Hepatocyte (in vitro differentiated cells): ENCODE data around the gene CCDC9B. TPM values are rescaled to one million over a fixed set of nuclear protein-coding genes. Genes with fewer than 3 reads are reported as not detected.

ENCODE experiments used
- DNase-seq: peaks from one replicate; pipeline ENCODE4 v3.0.0-alpha.2; 2016; ENCODE audit warnings: low spot score
- H2AFZ ChIP-seq: fragments of 200-600 bp; sonication (generic); 2 replicates; pipeline ENCODE4 v1.6.0; 2016; ENCODE audit warnings: antibody characterized with exemption, mild to moderate bottlenecking
- H3K27ac ChIP-seq: fragments of 200-600 bp; sonication (generic); 2 replicates; pipeline ENCODE4 v1.5.1; 2016; ENCODE audit warnings: mild to moderate bottlenecking
- H3K27me3 ChIP-seq: fragments of 200-600 bp; sonication (generic); 2 replicates; pipeline ENCODE4 v1.6.1; 2016
- H3K36me3 ChIP-seq: fragments of 200-600 bp; sonication (generic); replicated peaks from 2 replicates; pipeline ENCODE4 v1.5.1; 2016; ENCODE audit warnings: low read depth; ENCODE audit not compliant: insufficient read depth
- H3K4me1 ChIP-seq: fragments of 200-600 bp; sonication (generic); 2 replicates; pipeline ENCODE4 v1.5.1; 2016; ENCODE audit warnings: mild to moderate bottlenecking, moderate library complexity; ENCODE audit not compliant: insufficient read depth
- H3K4me2 ChIP-seq: fragments of 200-600 bp; sonication (generic); 2 replicates; pipeline ENCODE4 v1.6.0; 2016
- H3K4me3 ChIP-seq: fragments of 200-600 bp; sonication (generic); 2 replicates; pipeline ENCODE4 v1.5.1; 2016; ENCODE audit warnings: mild to moderate bottlenecking
- H3K79me2 ChIP-seq: fragments of 200-600 bp; sonication (generic); 2 replicates; pipeline ENCODE4 v1.6.0; 2017; ENCODE audit warnings: mild to moderate bottlenecking
- H3K9me2 ChIP-seq: fragments of 200-600 bp; sonication (generic); replicated peaks from 2 replicates; pipeline ENCODE4 v1.6.0; 2017; ENCODE audit warnings: mild to moderate bottlenecking; ENCODE audit not compliant: insufficient read depth
- H3K9me3 ChIP-seq: fragments of 200-600 bp; sonication (generic); 2 replicates; pipeline ENCODE4 v1.5.1; 2016; ENCODE audit warnings: low read depth, mild to moderate bottlenecking
- H4K20me1 ChIP-seq: fragments of 200-600 bp; sonication (generic); 2 replicates; pipeline ENCODE4 v1.6.0; 2016; ENCODE audit warnings: mild to moderate bottlenecking; ENCODE audit not compliant: insufficient read depth, poor library complexity, severe bottlenecking
- CTCF ChIP-seq: fragments of 200-600 bp; sonication (generic); IDR thresholded peaks from 2 replicates; pipeline ENCODE4 v1.5.1; 2016; ENCODE audit warnings: antibody characterized with exemption, mild to moderate bottlenecking; ENCODE audit not compliant: poor library complexity
- EZH2 ChIP-seq: fragments of 200-600 bp; sonication (generic); IDR thresholded peaks from 2 replicates; pipeline ENCODE4 v1.6.1; 2016; ENCODE audit warnings: antibody characterized with exemption, mild to moderate bottlenecking, borderline replicate concordance
- EZH2phosphoT487 ChIP-seq: fragments of 200-600 bp; sonication (generic); IDR thresholded peaks from one replicate; pipeline ENCODE4 v1.6.1; 2018; ENCODE audit warnings: antibody characterized with exemption, mild to moderate bottlenecking, low read depth, moderate library complexity; ENCODE audit not compliant: unreplicated experiment, severe bottlenecking
- whole genome bisulfite sequencing: methylation state at CpG from one replicate; pipeline ENCODE4 v1.1.6; 2016; ENCODE audit warnings: low lambda C conversion rate; ENCODE audit errors: missing lambda C conversion rate; 5-methylcytosine and 5-hydroxymethylcytosine counted together
- polyA plus RNA-seq: library from polyadenylated mRNA; unstranded; fragments of >200 nt; fragmentation: Nextera tagmentation; extraction: Ambion mirVana; gene quantifications from 2 replicates; pipeline ENCODE4 v1.2.1, GENCODE V29; 2016
- total RNA-seq: library from RNA; depleted of rRNA; stranded (reverse); fragments of >200 nt; gene quantifications from 2 replicates; pipeline ENCODE4 v1.2.3, GENCODE V29; 2014

Gene CCDC9B
- total and polyA plus RNA-seq, 2 experiments from 2014 or later = 4.0 to 7.6 TPM

- Histone ChIP-seq H3K4me1 (peaks cover 6% of the 10 kb centered on the region), H3K9me3 (no peaks in the 10 kb centered on the region), H3K27me3 (peaks cover 15% of the 10 kb centered on the region), H3K27ac (no peak overlapping the region), H3K4me3 (no peak overlapping the region), H2AFZ (no peak overlapping the region), H4K20me1 (no peaks in the 10 kb centered on the region), H3K36me3 (no peaks in the 10 kb centered on the region), H3K9me2 (no peaks in the 10 kb centered on the region), H3K79me2 (no peaks in the 10 kb centered on the region), H3K4me2 (no peak overlapping the region)
- no peak for DNase-seq
- TF ChIP-seq EZH2 (no peak), CTCF (no peak), EZH2phosphoT487 (no peak)
- WGBS = 94% methylated on average over 10 of the region's 10 CpGs
These were observed 43.4 kb downstream of the CCDC9B start for GRCh38 chr15:40297356-40297755.

GRCh38 chr15:40296561-40297230, 44.0 kb downstream of the CCDC9B start:
- H3K27ac ChIP-seq = no peak overlapping the region
- no peak overlapping the region for H3K4me2 ChIP-seq
- H3K4me1 ChIP-seq = peaks cover 6% of the 10 kb centered on the region
- WGBS = 67% methylated on average over 5 of the region's 5 CpGs
- no peaks in the 10 kb centered on the region for H3K9me3 ChIP-seq
- no peaks in the 10 kb centered on the region for H4K20me1 ChIP-seq
- H3K79me2 ChIP-seq = no peaks in the 10 kb centered on the region
- H3K36me3 ChIP-seq = no peaks in the 10 kb centered on the region
- H3K9me2 ChIP-seq = no peaks in the 10 kb centered on the region
- no peak overlapping the region for H3K4me3 ChIP-seq
- no peak for DNase-seq
- TF ChIP-seq EZH2phosphoT487 = no peak
- TF ChIP-seq EZH2 = no peak
- TF ChIP-seq CTCF = no peak
- H2AFZ ChIP-seq = no peak overlapping the region
- peaks cover 22% of the 10 kb centered on the region for H3K27me3 ChIP-seq

- H3K27ac ChIP-seq = no peak overlapping the region
- H2AFZ ChIP-seq = no peak overlapping the region
- no peaks in the 10 kb centered on the region for H3K9me2 ChIP-seq
- H3K4me2 ChIP-seq = no peak overlapping the region
- no peaks in the 10 kb centered on the region for H3K79me2 ChIP-seq
- H3K27me3 ChIP-seq = peaks cover 26% of the 10 kb centered on the region
- no peak overlapping the region for H3K4me3 ChIP-seq
- no peaks in the 10 kb centered on the region for H4K20me1 ChIP-seq
- no peaks in the 10 kb centered on the region for H3K36me3 ChIP-seq
- DNase-seq = no peak
- H3K4me1 ChIP-seq = peaks cover 12% of the 10 kb centered on the region
- no peak for TF ChIP-seq CTCF
- no peak for TF ChIP-seq EZH2phosphoT487
- no peak for TF ChIP-seq EZH2
- 49% methylated on average over 12 of the region's 12 CpGs for WGBS
- H3K9me3 ChIP-seq = no peaks in the 10 kb centered on the region
These were observed 44.7 kb downstream of the CCDC9B start for GRCh38 chr15:40295877-40296560.
